Urinary bladder (tissue), 4 donors: ENCODE results near the gene ASB13. TPM values are rescaled to one million over a fixed set of nuclear protein-coding genes. Genes with fewer than 3 reads are reported as not detected.
A peak's percentile ranks its signal among the peaks of the same experiment; 100 is the strongest.

Experiments
- DNase-seq: peaks from one replicate; pipeline ENCODE4 v3.0.0-alpha.2; 2015; ENCODE audit errors: extremely low spot score
- H3K27ac ChIP-seq: one replicate; pipeline ENCODE4 v1.5.1; 2013; ENCODE audit warnings: low read depth, mild to moderate bottlenecking, moderate library complexity
- H3K36me3 ChIP-seq: one replicate; pipeline ENCODE4 v1.6.1; 2013; ENCODE audit warnings: mild to moderate bottlenecking, moderate library complexity; ENCODE audit not compliant: insufficient read depth
- H3K4me1 ChIP-seq: one replicate; pipeline ENCODE4 v1.6.1; 2013; ENCODE audit warnings: mild to moderate bottlenecking, moderate library complexity; ENCODE audit not compliant: insufficient read depth
- H3K4me3 ChIP-seq: one replicate; pipeline ENCODE4 v1.5.1; 2013; ENCODE audit warnings: low read depth, low read length
- WGBS: extraction: QIAGEN DNeasy Blood & Tissue Kit; methylation state at CpG from one replicate; pipeline ENCODE4 v1.1.7; 2013; 5-methylcytosine and 5-hydroxymethylcytosine counted together
- polyA plus RNA-seq: library from polyadenylated mRNA; stranded (reverse); fragments of 200-250 nt; gene quantifications from one replicate; pipeline ENCODE4 v1.2.3, GENCODE V29; 2013
- total RNA-seq: library from RNA; depleted of rRNA; stranded (reverse); fragments of >200 nt; gene quantifications from one replicate; pipeline ENCODE4 v1.2.3, GENCODE V29; 2014
- donor health status: healthy with polysubstance abuse.
- donor health status: healthy.

The ASB13 gene, protein sequence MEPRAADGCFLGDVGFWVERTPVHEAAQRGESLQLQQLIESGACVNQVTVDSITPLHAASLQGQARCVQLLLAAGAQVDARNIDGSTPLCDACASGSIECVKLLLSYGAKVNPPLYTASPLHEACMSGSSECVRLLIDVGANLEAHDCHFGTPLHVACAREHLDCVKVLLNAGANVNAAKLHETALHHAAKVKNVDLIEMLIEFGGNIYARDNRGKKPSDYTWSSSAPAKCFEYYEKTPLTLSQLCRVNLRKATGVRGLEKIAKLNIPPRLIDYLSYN
- total RNA-seq (8.7 TPM), polyA plus RNA-seq (32.4 TPM)

DNA sequence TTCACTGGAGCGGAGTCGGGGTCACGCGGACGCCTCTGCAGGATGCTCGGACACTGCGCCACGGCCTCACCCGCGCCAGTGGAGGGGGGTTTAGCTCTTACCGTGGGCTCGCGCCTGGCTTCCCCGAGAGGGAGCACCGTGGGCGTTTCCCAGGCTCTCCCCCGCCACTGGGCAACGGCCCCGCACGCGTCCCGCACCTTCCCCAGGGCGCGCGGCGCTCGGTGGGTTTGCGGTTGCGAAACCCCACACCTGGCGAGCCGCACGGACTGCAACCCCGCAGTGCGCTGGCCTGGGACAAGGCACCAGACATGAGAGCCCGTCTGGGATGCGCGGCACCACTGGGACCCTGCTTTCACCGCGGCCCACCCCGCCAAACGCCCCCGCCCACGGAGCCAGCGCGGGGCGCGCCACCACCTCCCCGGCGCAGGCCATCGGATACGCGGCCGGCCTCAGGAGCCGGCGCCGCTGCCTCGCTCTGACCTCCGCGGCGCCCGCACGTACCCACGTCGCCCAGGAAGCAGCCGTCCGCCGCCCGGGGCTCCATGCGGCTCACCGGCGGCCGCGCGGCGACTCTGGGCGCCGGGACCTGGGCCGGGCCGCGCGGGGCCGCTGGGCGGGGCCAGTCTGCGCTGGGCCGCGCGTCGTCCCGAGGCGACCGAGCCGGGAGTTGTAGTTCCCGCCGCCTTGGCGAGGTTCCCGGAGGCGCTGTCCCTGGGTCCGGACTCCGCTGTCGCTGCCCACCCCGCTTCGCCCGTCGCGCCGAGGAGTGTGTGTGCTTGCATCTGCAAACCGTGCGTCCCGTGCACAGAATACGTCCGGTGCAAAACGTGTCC, at the start of gene ASB13:
Gene ASB13, minus strand, starts transcription at position 588 of the 833 bp plus-strand sequence. Its CDS starts 44 bp downstream, at position 544.
- peak within 1 kb of the TSS; percentile 79 for H3K4me3 ChIP-seq
- under 1% methylated on average over 112 of the region's 112 CpGs for WGBS
- peak within 1 kb of the TSS; percentile 60 for H3K27ac ChIP-seq
- DNase-seq, result no peak
- no peaks in the 10 kb centered on the region for H3K36me3 ChIP-seq
- no peaks in the 10 kb centered on the region for H3K4me1 ChIP-seq

DNA sequence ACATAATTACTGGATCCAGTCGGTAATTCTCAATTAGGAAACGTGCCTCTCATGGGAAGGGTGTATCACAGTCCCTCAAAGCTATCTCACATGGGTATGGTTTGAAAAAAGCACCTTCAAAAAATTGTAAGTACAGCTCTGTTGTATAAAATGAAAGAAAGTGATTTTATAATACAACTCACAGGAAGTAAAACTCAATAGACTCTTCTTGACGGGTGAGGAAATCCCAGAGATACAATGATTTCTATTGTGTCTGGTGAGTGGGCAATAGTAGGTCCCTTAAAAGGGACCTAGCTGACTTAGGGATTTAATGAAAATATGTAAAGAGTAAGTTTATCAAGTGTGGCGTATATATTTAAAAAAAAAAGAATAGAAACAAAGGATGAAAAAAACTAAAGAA, 45.2 kb upstream of the ASB13 start:
- no peak for DNase-seq
- no peaks in the 10 kb centered on the region for H3K4me1 ChIP-seq
- H3K36me3 ChIP-seq, result no peaks in the 10 kb centered on the region
- 79% methylated on average over 4 of the region's 4 CpGs for WGBS
- no peak overlapping the region for H3K27ac ChIP-seq
- no peak overlapping the region for H3K4me3 ChIP-seq

DNA sequence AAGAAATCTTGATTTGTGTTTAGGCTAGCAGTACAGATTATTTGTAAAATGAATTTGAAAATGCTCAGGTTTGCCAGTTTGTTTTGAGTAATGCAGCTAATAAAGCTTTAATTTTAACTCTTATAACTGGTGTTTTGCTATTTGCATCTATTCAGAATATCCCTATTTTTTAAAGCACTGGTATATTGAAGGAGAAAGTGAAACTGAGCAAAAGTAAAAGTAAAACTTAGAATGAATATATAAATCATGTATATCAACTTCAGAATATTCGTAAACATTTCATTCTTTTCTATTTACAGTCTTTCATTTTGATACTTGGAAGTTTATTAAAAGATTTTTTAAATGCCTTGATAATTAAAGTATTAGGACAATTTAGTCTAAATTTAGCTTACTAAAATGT, 44.5 kb upstream of the ASB13 start:
- WGBS, result 66% methylated on average over 1 of the region's 1 CpG
- H3K36me3 ChIP-seq, result no peaks in the 10 kb centered on the region
- no peak overlapping the region for H3K27ac ChIP-seq
- DNase-seq, result no peak
- no peak overlapping the region for H3K4me3 ChIP-seq
- H3K4me1 ChIP-seq, result no peaks in the 10 kb centered on the region

DNA sequence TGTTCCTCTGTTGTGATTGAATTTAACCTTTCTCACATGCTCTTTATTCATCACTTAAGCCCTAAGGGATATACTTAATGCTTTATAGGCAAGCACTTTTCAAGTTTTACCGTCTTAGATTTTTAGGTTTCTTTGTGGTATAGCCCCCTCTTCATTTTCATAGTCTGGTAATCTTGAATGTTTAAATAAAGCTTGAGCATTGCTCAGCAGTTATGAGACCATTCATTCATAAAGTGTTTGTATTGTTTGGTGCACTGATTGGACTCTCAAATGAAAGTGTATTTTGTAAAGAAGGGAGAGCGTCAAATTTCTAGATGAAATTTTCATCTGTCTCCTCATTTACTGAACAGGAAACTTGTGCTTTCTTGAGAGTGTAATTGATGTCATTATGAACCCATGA, 43.5 kb upstream of the ASB13 start:
- H3K36me3 ChIP-seq, result no peaks in the 10 kb centered on the region

DNA sequence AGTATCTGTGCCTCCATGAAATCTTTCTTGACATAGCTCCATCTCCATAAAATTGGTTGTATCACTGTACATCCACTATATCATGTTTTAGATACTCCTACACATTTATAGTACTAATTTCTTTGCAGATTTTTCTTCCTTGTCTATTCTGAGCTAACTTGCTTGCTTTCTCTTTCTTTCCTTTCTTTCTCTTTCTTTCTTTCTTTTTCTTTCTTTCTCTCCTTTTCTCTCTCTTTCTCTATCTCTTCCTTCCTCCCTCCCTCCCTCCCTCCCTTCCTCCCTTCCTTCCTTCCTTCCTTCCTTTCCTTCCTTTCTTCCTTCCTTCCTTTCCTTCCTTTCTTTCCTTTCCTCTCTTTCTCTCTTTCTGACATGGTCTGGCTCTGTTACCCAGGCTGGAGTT, 42.0 kb upstream of the ASB13 start:
- H3K4me1 ChIP-seq, result no peaks in the 10 kb centered on the region
- no peak for DNase-seq
- H3K4me3 ChIP-seq, result no peak overlapping the region
- H3K27ac ChIP-seq, result no peak overlapping the region
- H3K36me3 ChIP-seq, result no peaks in the 10 kb centered on the region

More for the DNA sequence above, 43.5 kb upstream of the ASB13 start:
- no peak for DNase-seq
- Histone ChIP-seq H3K4me3 (no peak overlapping the region), H3K27ac (no peak overlapping the region), H3K4me1 (no peaks in the 10 kb centered on the region)
- WGBS, result 68% methylated on average over 2 of the region's 2 CpGs

DNA sequence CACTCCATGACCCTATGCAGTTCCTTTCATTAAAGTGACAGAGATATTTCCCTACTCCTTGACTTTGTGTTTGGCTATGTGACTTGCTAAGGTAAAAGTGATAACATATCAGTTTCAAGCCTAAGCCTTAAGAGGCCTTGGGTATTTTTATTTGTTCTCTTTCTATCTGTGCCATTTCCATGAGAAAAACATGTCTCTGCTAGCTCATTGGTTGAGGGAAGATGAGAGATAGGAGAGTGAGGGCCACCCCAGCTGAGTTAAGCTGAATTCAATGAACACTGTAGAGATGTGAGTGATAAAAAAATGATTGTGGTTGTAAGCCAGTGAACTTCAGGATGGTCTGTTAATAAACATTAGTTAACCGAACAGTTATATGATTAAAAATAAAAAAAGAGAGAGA, 31.7 kb upstream of the ASB13 start:
- Histone ChIP-seq H3K4me1 (no peaks in the 10 kb centered on the region), H3K4me3 (no peak overlapping the region), H3K27ac (no peak overlapping the region), H3K36me3 (no peaks in the 10 kb centered on the region)
- DNase-seq, result no peak
- WGBS, result 89% methylated on average over 1 of the region's 1 CpG

DNA sequence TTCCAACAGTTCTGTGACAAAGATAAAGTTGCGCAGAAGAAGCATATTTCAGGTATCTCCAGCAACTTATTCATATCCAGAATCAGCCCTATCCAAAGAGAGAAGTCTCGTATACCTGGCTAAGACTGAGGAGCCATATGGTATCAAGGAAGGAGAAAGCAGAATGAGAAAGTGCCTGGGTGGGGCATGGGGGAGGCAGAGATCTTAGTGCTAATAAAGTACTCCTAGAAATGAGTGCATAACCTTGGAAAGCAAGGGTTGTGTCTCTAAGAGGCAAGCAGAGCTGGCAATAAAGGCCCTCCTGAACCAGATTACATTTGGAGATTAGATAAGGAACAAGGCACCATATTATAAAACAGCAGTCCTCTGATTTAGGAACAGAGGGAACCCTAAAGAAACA, 30.9 kb upstream of the ASB13 start:
- WGBS, result 94% methylated on average over 2 of the region's 2 CpGs
- no peaks in the 10 kb centered on the region for H3K4me1 ChIP-seq
- H3K36me3 ChIP-seq, result no peaks in the 10 kb centered on the region
- H3K4me3 ChIP-seq, result no peak overlapping the region
- DNase-seq, result no peak
- no peak overlapping the region for H3K27ac ChIP-seq

DNA sequence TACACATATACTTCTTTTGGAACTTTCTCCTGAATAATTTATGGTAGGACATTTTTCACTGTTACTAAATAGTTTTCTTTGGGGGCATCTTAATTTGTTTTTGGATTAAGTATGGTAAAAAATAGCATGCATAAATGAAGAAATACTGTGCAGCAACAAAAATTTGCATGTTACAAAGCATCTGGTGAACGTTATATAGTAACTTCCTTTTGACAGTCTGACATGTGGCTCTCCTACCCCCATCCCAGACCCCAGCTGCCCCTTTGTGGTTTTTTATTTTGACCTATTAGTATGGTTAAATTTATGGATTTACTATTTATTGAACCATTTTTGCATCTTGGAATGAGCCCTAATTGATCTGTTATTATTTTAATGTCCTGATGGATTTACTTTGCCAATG, 28.2 kb upstream of the ASB13 start:
- Histone ChIP-seq H3K27ac (no peak overlapping the region), H3K4me1 (no peaks in the 10 kb centered on the region), H3K4me3 (no peak overlapping the region), H3K36me3 (no peaks in the 10 kb centered on the region)
- DNase-seq, result no peak
- WGBS, result 71% methylated on average over 1 of the region's 1 CpG

DNA sequence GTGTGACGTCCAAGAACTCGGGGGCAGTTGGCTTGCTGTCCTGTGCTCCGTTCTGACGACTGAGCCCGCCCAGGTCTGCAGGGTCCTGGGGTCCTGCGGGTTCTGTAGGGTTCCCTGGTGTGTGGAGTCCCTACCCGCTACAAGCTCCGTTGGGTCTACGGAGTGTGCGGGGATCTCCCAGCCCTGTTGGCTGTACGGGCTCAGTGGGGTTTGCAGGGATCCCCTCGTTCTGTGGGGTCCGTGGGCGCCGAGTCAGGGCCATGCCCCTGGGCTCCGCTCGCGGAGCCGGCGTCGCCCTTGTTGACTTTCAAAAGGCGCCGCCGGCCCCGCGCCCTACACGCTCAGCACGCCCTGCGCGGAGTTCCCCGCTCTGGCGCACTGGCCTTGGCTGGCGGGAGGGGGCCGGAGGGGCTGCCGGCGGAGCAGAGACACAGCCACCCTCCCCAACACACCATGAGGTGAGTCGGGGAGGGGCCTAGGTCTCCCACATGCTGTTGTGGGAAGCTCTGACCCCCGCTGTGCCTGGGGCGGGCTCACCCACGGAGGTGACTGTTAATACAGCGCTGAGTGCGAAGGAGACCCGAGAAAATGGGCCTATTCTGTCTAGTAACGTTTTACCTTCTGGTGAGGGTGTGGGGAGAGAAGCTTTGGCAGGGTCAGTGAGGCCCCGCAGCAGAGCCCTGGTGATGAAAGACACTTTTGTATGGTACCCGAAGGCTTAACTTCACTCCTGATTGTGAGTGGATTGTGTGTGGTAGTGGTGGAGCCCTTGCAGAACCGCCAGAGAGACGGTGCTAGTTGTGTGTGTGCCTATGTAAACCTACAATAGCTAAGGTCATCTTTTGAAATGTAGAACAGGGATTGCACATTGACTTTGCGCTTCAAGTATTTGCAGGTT, 26.3 kb upstream of the ASB13 start:
- Histone ChIP-seq H3K36me3 (no peaks in the 10 kb centered on the region), H3K27ac (no peak overlapping the region), H3K4me1 (no peaks in the 10 kb centered on the region), H3K4me3 (peak overlapping the region; percentile 58)
- 9% methylated on average over 49 of the region's 49 CpGs for WGBS
- DNase-seq, result no peak

DNA sequence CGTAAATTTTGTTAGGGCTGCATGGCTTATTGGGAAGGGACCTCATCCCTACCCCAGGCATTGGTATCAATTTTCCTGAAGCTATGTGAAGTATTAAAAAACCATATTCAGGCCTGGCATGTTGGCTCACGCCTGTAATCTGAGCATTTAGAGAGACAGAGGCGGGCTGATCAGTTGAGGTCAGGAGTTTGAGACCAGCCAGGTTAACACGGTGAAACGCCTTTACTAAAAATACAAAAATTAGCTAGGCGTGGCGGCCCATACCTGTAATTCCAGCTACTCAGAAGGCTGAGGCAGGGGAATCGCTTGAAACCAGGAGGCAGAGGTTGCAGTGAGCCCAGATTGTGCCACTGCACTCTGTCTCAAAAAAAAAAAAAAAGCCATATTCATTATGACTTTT, 25.4 kb upstream of the ASB13 start:
- Histone ChIP-seq H3K27ac (no peak overlapping the region), H3K4me3 (no peak overlapping the region), H3K4me1 (no peaks in the 10 kb centered on the region), H3K36me3 (no peaks in the 10 kb centered on the region)
- 86% methylated on average over 8 of the region's 8 CpGs for WGBS
- no peak for DNase-seq

DNA sequence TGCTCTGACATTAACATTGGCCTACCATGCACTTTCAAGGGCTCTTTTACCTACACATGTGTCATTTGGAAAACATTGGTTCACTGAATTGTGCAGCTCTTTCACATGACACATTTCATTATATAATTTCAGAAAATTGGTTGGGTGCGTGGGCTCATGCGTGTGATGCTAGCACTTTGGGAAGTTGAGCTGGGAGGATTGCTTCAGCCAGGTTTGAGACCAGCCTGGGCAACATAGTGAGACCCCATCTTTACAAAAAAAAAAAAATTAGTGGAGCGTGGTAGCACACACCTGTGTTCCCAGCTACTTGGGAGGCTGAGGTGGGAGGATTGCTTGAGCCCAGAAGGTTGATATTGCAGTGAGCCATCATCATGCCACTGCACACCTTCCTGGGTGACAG, 22.2 kb upstream of the ASB13 start:
- no peak for DNase-seq
- H3K4me1 ChIP-seq, result no peaks in the 10 kb centered on the region
- H3K27ac ChIP-seq, result no peak overlapping the region
- H3K4me3 ChIP-seq, result no peak overlapping the region
- no peaks in the 10 kb centered on the region for H3K36me3 ChIP-seq
- WGBS, result 100% methylated on average over 3 of the region's 3 CpGs

DNA sequence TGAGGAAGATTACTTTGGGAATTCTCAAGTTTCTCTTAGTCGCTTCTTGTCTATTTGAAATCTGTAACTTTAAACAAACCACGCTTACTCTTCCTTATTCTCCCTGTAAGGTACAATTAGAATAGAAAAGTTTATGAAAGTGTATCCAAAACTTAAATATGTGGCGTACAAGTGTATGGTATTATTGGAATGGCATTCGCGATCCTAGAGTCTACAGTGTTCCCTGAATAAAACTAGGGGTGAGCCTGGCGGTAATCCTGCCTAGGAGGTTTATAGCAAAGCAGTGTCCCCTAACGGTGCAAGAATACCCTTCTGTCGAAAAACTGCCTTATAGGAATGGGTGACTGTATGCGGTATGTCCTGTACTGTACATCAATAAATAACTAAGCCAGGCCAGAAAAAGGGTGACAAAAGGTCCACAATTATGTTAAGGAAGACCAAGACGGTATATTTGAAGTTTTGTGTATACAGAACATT, 19.4 kb upstream of the ASB13 start:
- H3K36me3 ChIP-seq, result no peaks in the 10 kb centered on the region
- H3K27ac ChIP-seq, result no peak overlapping the region
- 3% methylated on average over 10 of the region's 10 CpGs for WGBS
- peak overlapping the region; percentile 96 for H3K4me3 ChIP-seq
- no peaks in the 10 kb centered on the region for H3K4me1 ChIP-seq
- no peak for DNase-seq

DNA sequence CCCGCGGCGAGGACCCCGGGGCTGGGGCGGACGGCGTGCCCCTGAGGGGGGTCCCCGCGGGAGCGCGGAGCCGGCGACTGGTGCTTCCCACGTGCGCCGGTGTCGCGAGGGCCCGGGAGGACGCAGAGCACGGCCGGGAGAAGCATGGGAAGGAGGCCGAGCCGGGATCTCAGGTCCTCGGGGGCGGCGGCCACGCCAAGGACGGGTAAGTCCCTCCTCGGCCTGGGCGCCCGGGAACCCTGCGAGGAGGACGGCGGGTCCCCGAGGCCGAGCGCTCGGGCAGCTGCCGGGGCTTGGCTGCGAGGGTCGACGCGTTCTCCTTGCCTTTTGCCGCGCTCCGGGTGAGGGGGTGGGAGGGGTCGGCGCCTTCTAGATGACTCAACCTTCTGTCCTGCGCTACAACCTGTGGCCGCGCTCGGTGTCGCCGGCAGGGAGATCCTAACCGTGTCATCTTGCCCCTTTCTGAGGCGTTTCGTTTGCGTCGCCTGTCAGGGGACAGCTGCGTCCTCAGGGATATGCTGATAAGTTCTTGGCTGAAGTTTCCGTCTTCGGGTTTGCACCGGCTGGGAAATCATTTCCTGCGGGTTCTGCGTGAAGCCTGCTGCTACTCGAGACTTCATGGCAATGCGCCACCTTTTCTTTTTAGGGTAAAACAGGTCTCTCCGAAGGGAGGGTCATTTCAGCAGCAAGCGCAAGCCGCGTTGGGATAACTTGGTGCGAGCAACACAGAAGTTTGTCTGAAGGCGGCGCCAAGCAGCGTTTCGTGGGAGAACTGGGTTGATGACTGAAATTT, 18.8 kb upstream of the ASB13 start:
- Histone ChIP-seq H3K27ac (peak overlapping the region; percentile 76), H3K36me3 (no peaks in the 10 kb centered on the region), H3K4me1 (no peaks in the 10 kb centered on the region), H3K4me3 (peak overlapping the region; percentile 96)
- DNase-seq, result no peak
- under 1% methylated on average over 77 of the region's 77 CpGs for WGBS
